Measurements from ENCODE around the gene COL5A1.

The COL5A1 gene

GRCh38 chr9:134768709-134769351, 127.2 kb downstream of the COL5A1 start:
- TF ChIP-seq YY1 (IDR thresholded peaks at IDR 0.05; ENCODE audit: low read depth) (no peak), EP300 (IDR thresholded peaks at IDR 0.05; ENCODE audit: borderline replicate concordance) (no peak), TEAD4 (IDR thresholded peaks at IDR 0.05) (no peak), TAF1 (IDR thresholded peaks at IDR 0.05; ENCODE audit: low read depth) (no peak), MAX (IDR thresholded peaks at IDR 0.05) (no peak), REST (IDR thresholded peaks at IDR 0.05; ENCODE audit: low read depth) (no peak), ZBTB7A (IDR thresholded peaks at IDR 0.05; ENCODE audit: low read depth) (no peak), FOXM1 (IDR thresholded peaks at IDR 0.05; ENCODE audit: borderline replicate concordance, low read depth) (no peak)

- TF ChIP-seq EP300 (IDR thresholded peaks at IDR 0.05; ENCODE audit: borderline replicate concordance) (no peak), USF1 (IDR thresholded peaks at IDR 0.05) (no peak)
Measured at GRCh38 chr9:134770972-134771971, 129.7 kb downstream of the COL5A1 start.

GRCh38 chr9:134772331-134772730, 130.7 kb downstream of the COL5A1 start:
- TF ChIP-seq CREB1 (IDR thresholded peaks at IDR 0.05; ENCODE audit: low read depth) (no peak), TAF1 (IDR thresholded peaks at IDR 0.05; ENCODE audit: low read depth) (no peak)

GRCh38 chr9:134773842-134774241, 132.2 kb downstream of the COL5A1 start:
- TF ChIP-seq TCF12 (IDR thresholded peaks at IDR 0.05; ENCODE audit: low read depth), result no peak

- TF ChIP-seq REST (IDR thresholded peaks at IDR 0.05; ENCODE audit: low read depth), result no peak
- TF ChIP-seq TEAD4 (IDR thresholded peaks at IDR 0.05), result no peak
- TF ChIP-seq ZBTB7A (IDR thresholded peaks at IDR 0.05; ENCODE audit: low read depth), result no peak
- TF ChIP-seq CEBPB (IDR thresholded peaks at IDR 0.05), result no peak
- TF ChIP-seq USF1 (IDR thresholded peaks at IDR 0.05), result no peak
- no peak for TF ChIP-seq EGR1 (IDR thresholded peaks at IDR 0.05)
Measured at GRCh38 chr9:134774410-134774809, 132.8 kb downstream of the COL5A1 start.

- TF ChIP-seq EP300 (IDR thresholded peaks at IDR 0.05; ENCODE audit: borderline replicate concordance) (no peak), EGR1 (IDR thresholded peaks at IDR 0.05) (no peak), CEBPB (IDR thresholded peaks at IDR 0.05) (no peak)
Measured at GRCh38 chr9:134775081-134775951, 133.7 kb downstream of the COL5A1 start.

Measured in Ishikawa (cell line).